Measurements from ENCODE around the gene DNAJC3.
"Not testable (repeated sequence)": the region's sequence is repeated elsewhere in the genome, so short reads cannot be mapped to it uniquely, and the experiment has no call there.

Gene DNAJC3

GRCh38 chr13:95689582-95689926 is 12.6 kb downstream of the DNAJC3 start:
- no peak for DNase-seq (ENCODE audit: extremely low read depth, insufficient read length)
- no peaks in the 10 kb centered on the region; the same call in 1 of the 2 replicates for H3K36me3 ChIP-seq (ENCODE audit: control insufficient read depth, insufficient read depth, low read length)

GRCh38 chr13:95690986-95691385 is 14.0 kb downstream of the DNAJC3 start:
- DNase-seq (ENCODE audit: extremely low read depth, insufficient read length); H3K4me3 ChIP-seq (replicated peaks; ENCODE audit: low read depth, low read length); H3K27me3 ChIP-seq (replicated peaks; ENCODE audit: control insufficient read depth, insufficient read depth, low read length); H3K36me3 ChIP-seq (ENCODE audit: control insufficient read depth, insufficient read depth, low read length): not testable (repeated sequence)

More at GRCh38 chr13:95689582-95689926, 12.6 kb downstream of the DNAJC3 start:
- no peak for TF ChIP-seq CTCF (IDR thresholded peaks at IDR 0.05; ENCODE audit: insufficient read depth, low read length, poor library complexity, severe bottlenecking)
- H3K27me3 ChIP-seq (replicated peaks; ENCODE audit: control insufficient read depth, insufficient read depth, low read length): no peaks in the 10 kb centered on the region
- no peak overlapping the region for H3K4me3 ChIP-seq (replicated peaks; ENCODE audit: low read depth, low read length)

- TF ChIP-seq CTCF (IDR thresholded peaks at IDR 0.05; ENCODE audit: insufficient read depth, low read length, poor library complexity, severe bottlenecking): no peak
- no peak for DNase-seq (ENCODE audit: extremely low read depth, insufficient read length)
- H3K4me3 ChIP-seq (replicated peaks; ENCODE audit: low read depth, low read length): no peak overlapping the region
- H3K27me3 ChIP-seq (replicated peaks; ENCODE audit: control insufficient read depth, insufficient read depth, low read length): no peaks in the 10 kb centered on the region
- H3K36me3 ChIP-seq (ENCODE audit: control insufficient read depth, insufficient read depth, low read length): no peaks in the 10 kb centered on the region
These were observed 20.2 kb downstream of the DNAJC3 start for GRCh38 chr13:95697052-95697680.

- no peaks in the 10 kb centered on the region for H3K27me3 ChIP-seq (replicated peaks; ENCODE audit: control insufficient read depth, insufficient read depth, low read length)
- TF ChIP-seq CTCF (IDR thresholded peaks at IDR 0.05; ENCODE audit: insufficient read depth, low read length, poor library complexity, severe bottlenecking): no peak
- no peak for DNase-seq (ENCODE audit: extremely low read depth, insufficient read length)
- no peak overlapping the region for H3K4me3 ChIP-seq (replicated peaks; ENCODE audit: low read depth, low read length)
- no peaks in the 10 kb centered on the region for H3K36me3 ChIP-seq (ENCODE audit: control insufficient read depth, insufficient read depth, low read length)
These were observed 21.3 kb downstream of the DNAJC3 start for GRCh38 chr13:95698047-95698749.

GRCh38 chr13:95703576-95703975 is 26.6 kb downstream of the DNAJC3 start:
- Histone ChIP-seq H3K36me3 (ENCODE audit: control insufficient read depth, insufficient read depth, low read length) (no peaks in the 10 kb centered on the region; the same call in 1 of the 2 replicates), H3K27me3 (replicated peaks; ENCODE audit: control insufficient read depth, insufficient read depth, low read length) (no peaks in the 10 kb centered on the region), H3K4me3 (replicated peaks; ENCODE audit: low read depth, low read length) (no peak overlapping the region)
- no peak for TF ChIP-seq CTCF (IDR thresholded peaks at IDR 0.05; ENCODE audit: insufficient read depth, low read length, poor library complexity, severe bottlenecking)
- no peak for DNase-seq (ENCODE audit: extremely low read depth, insufficient read length)

- no peak for DNase-seq (ENCODE audit: extremely low read depth, insufficient read length)
- H3K36me3 ChIP-seq (ENCODE audit: control insufficient read depth, insufficient read depth, low read length): no peaks in the 10 kb centered on the region; the same call in 1 of the 2 replicates
- H3K4me3 ChIP-seq (replicated peaks; ENCODE audit: low read depth, low read length): no peak overlapping the region
- TF ChIP-seq CTCF (IDR thresholded peaks at IDR 0.05; ENCODE audit: insufficient read depth, low read length, poor library complexity, severe bottlenecking): peak; percentile 23
- H3K27me3 ChIP-seq (replicated peaks; ENCODE audit: control insufficient read depth, insufficient read depth, low read length): no peaks in the 10 kb centered on the region
These were observed 27.6 kb downstream of the DNAJC3 start for GRCh38 chr13:95704510-95704909.

All from GM06990 (cell line).